K562 (cell line): Measurements from ENCODE around the gene SRPRA. TPM values are rescaled to one million over a fixed set of nuclear protein-coding genes. Genes with fewer than 3 reads are reported as not detected.

Experiments
- C11orf30 ChIP-seq: fragments of 450-650 bp; IDR thresholded peaks from 2 replicates; pipeline ENCODE4 v1.6.1; 2016; ENCODE audit warnings: low read depth, mild to moderate bottlenecking
- CBX1 ChIP-seq: sonication (generic); IDR thresholded peaks from 2 replicates; pipeline ENCODE4 v1.6.1; 2016; ENCODE audit warnings: antibody characterized with exemption, low read depth, mild to moderate bottlenecking
- CHD1 ChIP-seq: fragments of 200-600 bp; sonication (generic); IDR thresholded peaks from one replicate; pipeline ENCODE4 v1.6.1; 2012; ENCODE audit warnings: mild to moderate bottlenecking, moderate library complexity, low read length, inconsistent platforms
- CREM ChIP-seq: IDR thresholded peaks from 2 replicates; pipeline ENCODE4 v1.6.1; 2014; ENCODE audit warnings: antibody characterized with exemption, low read depth
- ELK3 ChIP-seq: fragments of 450-650 bp; formaldehyde crosslinking; IDR thresholded peaks from 2 replicates; pipeline ENCODE4 v1.4.0; 2020; ENCODE audit warnings: mild to moderate bottlenecking
- ERF ChIP-seq: fragments of 450-650 bp; formaldehyde crosslinking; IDR thresholded peaks from 2 replicates; pipeline ENCODE4 v1.4.0; 2020; ENCODE audit warnings: mild to moderate bottlenecking, mixed read lengths
- MTA1 ChIP-seq: fragments of 450-650 bp; IDR thresholded peaks from 2 replicates; pipeline ENCODE4 v1.6.1; 2017; ENCODE audit warnings: borderline replicate concordance
- NEUROD1 ChIP-seq: fragments of 150-350 bp; IDR thresholded peaks from 2 replicates; pipeline ENCODE4 v1.6.1; 2014; ENCODE audit warnings: borderline replicate concordance, low read length, low read depth; ENCODE audit not compliant: partially characterized antibody
- NFE2 ChIP-seq: IDR thresholded peaks from 2 replicates; pipeline ENCODE4 v1.6.1; 2014; ENCODE audit warnings: antibody characterized with exemption, low read depth
- NFIC ChIP-seq: fragments of 450-650 bp; IDR thresholded peaks from 2 replicates; pipeline ENCODE4 v1.6.1; 2017; ENCODE audit warnings: mild to moderate bottlenecking, inconsistent platforms
- NFYB ChIP-seq: IDR thresholded peaks from 2 replicates; pipeline ENCODE4 v1.6.1; 2011; ENCODE audit warnings: mild to moderate bottlenecking, moderate library complexity; ENCODE audit not compliant: insufficient read length; ENCODE audit errors: extremely low read depth
- NR2C1 ChIP-seq, 2 experiments: fragments of 450-650 bp; IDR thresholded peaks; 2 replicates each; pipeline ENCODE4 v1.6.1; 2017; ENCODE audit warnings: mild to moderate bottlenecking in 2 of 2, antibody characterized with exemption in 1 of 2, inconsistent platforms in 1 of 2, missing compliant biosample characterization in 1 of 2, missing genetic modification characterization in 1 of 2
- PHB ChIP-seq: fragments of 250-450 bp; sonication (Bioruptor Pico); IDR thresholded peaks from 2 replicates; pipeline ENCODE4 v1.5.0; 2021
- PKNOX1 ChIP-seq: fragments of 450-650 bp; IDR thresholded peaks from 2 replicates; pipeline ENCODE4 v1.6.1; 2016
- POU5F1 ChIP-seq: fragments of 150-350 bp; IDR thresholded peaks from 2 replicates; pipeline ENCODE4 v1.6.1; 2014; ENCODE audit warnings: borderline replicate concordance, low read length, low read depth, mild to moderate bottlenecking; ENCODE audit not compliant: partially characterized antibody
- PTTG1 ChIP-seq: fragments of 450-650 bp; IDR thresholded peaks from 2 replicates; pipeline ENCODE4 v1.6.1; 2016; ENCODE audit warnings: low read depth, mild to moderate bottlenecking, missing genetic modification characterization, missing compliant biosample characterization
- SIN3B ChIP-seq: fragments of 450-650 bp; IDR thresholded peaks from 2 replicates; pipeline ENCODE4 v1.6.1; 2017; ENCODE audit warnings: low read depth, mild to moderate bottlenecking, moderate library complexity
- SNRNP70 ChIP-seq: fragments of 200-400 bp; formaldehyde crosslinking; optimal IDR thresholded peaks from 2 replicates; pipeline ENCODE3; 2017; ENCODE audit warnings: low read depth, low read length
- U2AF2 ChIP-seq: fragments of 200-400 bp; formaldehyde crosslinking; optimal IDR thresholded peaks from 2 replicates; pipeline ENCODE3; 2017; ENCODE audit warnings: low read depth, mild to moderate bottlenecking, low read length
- ZKSCAN3 ChIP-seq: fragments of 250-450 bp; sonication (Bioruptor Pico); IDR thresholded peaks from 2 replicates; pipeline ENCODE4 v1.4.0; 2020
- ZNF184 ChIP-seq: sonication (generic); formaldehyde crosslinking; IDR thresholded peaks from 2 replicates; pipeline ENCODE4 v1.5.0; 2020; ENCODE audit warnings: missing genetic modification reagents
- ZNF263 ChIP-seq: sonication (generic); formaldehyde crosslinking; IDR thresholded peaks from 2 replicates; pipeline ENCODE4 v1.8.0; 2022; ENCODE audit warnings: mild to moderate bottlenecking, missing genetic modification reagents, borderline replicate concordance
- ZNF780A ChIP-seq: fragments of 250-450 bp; sonication (Bioruptor Pico); IDR thresholded peaks from 2 replicates; pipeline ENCODE4 v1.5.0; 2021; ENCODE audit warnings: mild to moderate bottlenecking
- polyA plus RNA-seq, 8 experiments: library from polyadenylated mRNA; depleted of rRNA in 4 of 8; stranded (reverse) in 5 of 8; unstranded in 3 of 8; fragments of >200 nt; fragmentation: Nextera tagmentation in 2 of 8; fragmentation: Illumina TruSeq in 1 of 8; extraction: Ambion mirVana in 2 of 8; extraction: Trizol in 1 of 8; gene quantifications; 2 replicates each; pipeline versions ENCODE4 v1.2.1 to v1.2.3, GENCODE V29; 2011 to 2014; ENCODE audit warnings: inconsistent platforms in 1 of 8, missing spikeins in 1 of 8
- total RNA-seq, 7 experiments: library from RNA; depleted of rRNA in 6 of 7; stranded (reverse); fragments of >200 nt in 6 of 7; fragmentation: Illumina TruSeq in 2 of 7; extraction: Trizol in 2 of 7; gene quantifications; 2 replicates each; pipeline versions ENCODE4 v1.2.1 to v1.2.3, GENCODE V29; 2011 to 2021; ENCODE audit warnings: low replicate concordance in 1 of 7

SRPRA gene
- total and polyA plus RNA-seq, 9 of the 15 experiments (the other 6 are each of a cell fraction or from before 2014, with no cell fraction given): 33.5 to 124 (median 80.0) TPM

GRCh38 chr11:126268708-126269579 is at the start of gene SRPRA, which contains the start of gene FOXRED1 (continued):
- TF ChIP-seq PTTG1 (tag) (no peak), PKNOX1 (peak; percentile 79), ERF (0 out of 2 replicates have a peak, but pooled peaks have one; percentile 19), ZNF780A (CRISPR knock-in tag) (no peak), NFYB (peak; percentile 93), SIN3B (peak; percentile 93), MTA1 (peak; percentile 99), CBX1 (0 out of 2 replicates have a peak, but pooled peaks have one; percentile 13), NFIC (peak; percentile 45; the same call in 1 of the 2 replicates), ZNF263 (CRISPR knock-in tag) (no peak), C11orf30 (peak; percentile 99), POU5F1 (peak; percentile 47), ZNF184 (CRISPR knock-in tag) (no peak), U2AF2 (no peak), ELK3 (CRISPR knock-in tag) (no peak), SNRNP70 (no peak), CREM (peak; percentile 98), NEUROD1 (peak; percentile 74), NR2C1 (IDR thresholded peaks at IDR 0.05) (peak; percentile 92), NR2C1 (tag; IDR thresholded peaks at IDR 0.05) (peak; percentile 94), NFE2 (no peak), PHB (CRISPR knock-in tag) (no peak), CHD1 (peak; percentile 3), ZKSCAN3 (CRISPR knock-in tag) (no peak)
